MM.1S (cell line): ENCODE results near the gene INPP4A.

ENCODE experiments used
- CTCF ChIP-seq: fragments of 300-600 bp; sonication (generic); IDR thresholded peaks from 2 replicates; pipeline ENCODE4 v1.5.1; 2016; ENCODE audit warnings: antibody characterized with exemption, low read length, mixed read lengths
- EZH2 ChIP-seq: fragments of 300-600 bp; sonication (generic); optimal IDR thresholded peaks from 2 replicates; pipeline ENCODE3; 2017; ENCODE audit warnings: low read depth, mild to moderate bottlenecking, antibody characterized with exemption, low read length, mixed read lengths

DNA sequence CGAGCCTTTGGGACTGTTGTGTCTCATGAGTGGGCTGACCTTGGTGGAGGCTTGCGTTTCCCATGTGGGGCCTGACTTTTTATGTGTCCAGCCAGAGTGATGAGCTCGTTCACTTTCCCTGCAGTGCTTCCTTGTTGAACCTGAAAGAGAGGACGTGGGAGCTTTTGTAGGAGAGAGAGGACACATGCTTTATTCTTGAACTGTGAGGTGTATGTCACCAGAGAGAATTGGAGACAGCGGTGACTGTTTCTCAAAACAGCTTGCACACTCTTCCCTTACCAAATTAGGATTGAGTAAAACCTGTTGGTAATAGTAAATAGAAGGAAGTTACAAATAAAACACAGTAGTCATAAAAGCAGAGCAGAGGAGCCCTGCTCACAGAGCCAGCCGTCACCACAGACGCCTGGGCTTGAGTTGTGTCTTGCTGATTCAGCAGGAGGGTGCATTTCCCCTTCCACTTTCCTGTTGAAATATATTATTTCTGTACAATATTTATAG is 60.7 kb downstream of the INPP4A start:
- TF ChIP-seq CTCF: no peak
- TF ChIP-seq EZH2: no peak
